Measurements from ENCODE around the gene MUC6.

MUC6 gene

GRCh38 chr11:1049911-1050580 lies 13.5 kb upstream of the MUC6 start:
- no peak for TF ChIP-seq EP300 (IDR thresholded peaks at IDR 0.05; ENCODE audit: borderline replicate concordance)
- TF ChIP-seq TAF1 (IDR thresholded peaks at IDR 0.05; ENCODE audit: low read depth), result no peak
- no peak for TF ChIP-seq YY1 (IDR thresholded peaks at IDR 0.05; ENCODE audit: low read depth)
- TF ChIP-seq TEAD4 (IDR thresholded peaks at IDR 0.05), result no peak
- no peak for TF ChIP-seq RAD21 (IDR thresholded peaks at IDR 0.05; ENCODE audit: low read depth)
- no peak for TF ChIP-seq FOXM1 (IDR thresholded peaks at IDR 0.05; ENCODE audit: borderline replicate concordance, low read depth)
- TF ChIP-seq EGR1 (IDR thresholded peaks at IDR 0.05), result no peak
- no peak for TF ChIP-seq CEBPB (IDR thresholded peaks at IDR 0.05)
- no peak for TF ChIP-seq MAX (IDR thresholded peaks at IDR 0.05)
- TF ChIP-seq USF1 (IDR thresholded peaks at IDR 0.05), result no peak
- TF ChIP-seq TCF12 (IDR thresholded peaks at IDR 0.05; ENCODE audit: low read depth), result no peak
- no peak for TF ChIP-seq REST (IDR thresholded peaks at IDR 0.05; ENCODE audit: low read depth)
- no peak for TF ChIP-seq CREB1 (IDR thresholded peaks at IDR 0.05; ENCODE audit: low read depth)
- TF ChIP-seq ZBTB7A (IDR thresholded peaks at IDR 0.05; ENCODE audit: low read depth), result no peak
- no peak for TF ChIP-seq NFIC (IDR thresholded peaks at IDR 0.05)

- no peak for TF ChIP-seq EP300 (IDR thresholded peaks at IDR 0.05; ENCODE audit: borderline replicate concordance)
- TF ChIP-seq USF1 (IDR thresholded peaks at IDR 0.05), result no peak
- no peak for TF ChIP-seq CREB1 (IDR thresholded peaks at IDR 0.05; ENCODE audit: low read depth)
- TF ChIP-seq ZBTB7A (IDR thresholded peaks at IDR 0.05; ENCODE audit: low read depth), result no peak
Observed at GRCh38 chr11:1049431-1049891, 12.9 kb upstream of the MUC6 start.

- TF ChIP-seq MAX (IDR thresholded peaks at IDR 0.05) (no peak), TCF12 (IDR thresholded peaks at IDR 0.05; ENCODE audit: low read depth) (no peak), EP300 (IDR thresholded peaks at IDR 0.05; ENCODE audit: borderline replicate concordance) (no peak)
Observed at GRCh38 chr11:1049071-1049405, 12.5 kb upstream of the MUC6 start.

GRCh38 chr11:1048375-1049070 lies 12.0 kb upstream of the MUC6 start:
- no peak for TF ChIP-seq EP300 (IDR thresholded peaks at IDR 0.05; ENCODE audit: borderline replicate concordance)
- TF ChIP-seq EGR1 (IDR thresholded peaks at IDR 0.05), result no peak
- no peak for TF ChIP-seq REST (IDR thresholded peaks at IDR 0.05; ENCODE audit: low read depth)
- TF ChIP-seq CREB1 (IDR thresholded peaks at IDR 0.05; ENCODE audit: low read depth), result no peak
- TF ChIP-seq YY1 (IDR thresholded peaks at IDR 0.05; ENCODE audit: low read depth), result no peak
- no peak for TF ChIP-seq TEAD4 (IDR thresholded peaks at IDR 0.05)
- TF ChIP-seq MAX (IDR thresholded peaks at IDR 0.05), result no peak
- no peak for TF ChIP-seq CEBPB (IDR thresholded peaks at IDR 0.05)
- no peak for TF ChIP-seq TCF12 (IDR thresholded peaks at IDR 0.05; ENCODE audit: low read depth)
- no peak for TF ChIP-seq NFIC (IDR thresholded peaks at IDR 0.05)
- no peak for TF ChIP-seq ZBTB7A (IDR thresholded peaks at IDR 0.05; ENCODE audit: low read depth)
- TF ChIP-seq USF1 (IDR thresholded peaks at IDR 0.05), result no peak
- TF ChIP-seq RAD21 (IDR thresholded peaks at IDR 0.05; ENCODE audit: low read depth), result no peak
- no peak for TF ChIP-seq FOXM1 (IDR thresholded peaks at IDR 0.05; ENCODE audit: borderline replicate concordance, low read depth)
- TF ChIP-seq TAF1 (IDR thresholded peaks at IDR 0.05; ENCODE audit: low read depth), result no peak

- no peak for TF ChIP-seq TEAD4 (IDR thresholded peaks at IDR 0.05)
- TF ChIP-seq MAX (IDR thresholded peaks at IDR 0.05), result peak; percentile 60
Observed at GRCh38 chr11:1047595-1048156, 11.2 kb upstream of the MUC6 start.

All from Ishikawa (cell line).